Fibroblast of skin of right quadriceps (primary cell): ENCODE results near the gene KRTAP9-9.
"Not testable (repeated sequence)": the region's sequence is repeated elsewhere in the genome, so short reads cannot be mapped to it uniquely, and the experiment has no call there.

Experiments
- DNase-seq: peaks from one replicate; pipeline ENCODE4 v3.0.0-alpha.2; 2013

KRTAP9-9 gene

DNA sequence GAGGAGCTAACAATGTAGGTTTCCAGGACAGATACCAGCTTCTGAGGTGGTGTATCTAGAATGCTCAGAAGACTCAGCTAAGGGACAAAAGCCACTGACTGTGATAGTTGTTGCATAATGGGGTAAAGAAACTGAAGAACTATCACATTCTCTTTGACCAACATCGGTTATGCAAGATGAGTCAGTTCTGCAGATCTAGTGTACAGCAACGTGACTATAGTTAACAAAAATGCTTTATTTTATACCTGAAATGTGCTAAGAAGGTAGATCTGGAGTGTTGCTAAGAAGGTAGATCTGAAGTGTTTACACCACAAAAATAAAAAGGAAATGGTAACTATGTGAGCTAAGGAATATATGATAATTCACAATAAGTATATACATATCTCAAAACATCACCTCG is 12.5 kb downstream of the KRTAP9-9 start:
- DNase-seq = no peak

DNA sequence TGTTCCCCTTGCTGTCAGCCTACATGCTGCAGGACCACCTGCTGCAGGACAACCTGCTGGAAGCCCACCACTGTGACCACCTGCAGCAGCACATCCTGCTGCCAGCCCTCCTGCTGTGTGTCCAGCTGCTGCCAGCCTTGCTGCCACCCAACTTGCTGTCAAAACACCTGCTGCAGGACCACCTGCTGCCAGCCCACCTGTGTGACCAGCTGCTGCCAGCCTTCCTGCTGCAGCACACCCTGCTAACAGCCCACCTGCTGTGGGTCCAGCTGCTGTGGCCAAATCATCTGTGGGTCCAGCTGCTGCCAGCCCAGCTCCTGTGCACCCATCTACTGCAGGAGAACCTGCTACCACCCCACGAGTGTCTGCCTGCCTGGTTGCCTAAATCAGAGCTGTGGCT is 16.1 kb downstream of the KRTAP9-9 start:
- DNase-seq = not testable (repeated sequence)

DNA sequence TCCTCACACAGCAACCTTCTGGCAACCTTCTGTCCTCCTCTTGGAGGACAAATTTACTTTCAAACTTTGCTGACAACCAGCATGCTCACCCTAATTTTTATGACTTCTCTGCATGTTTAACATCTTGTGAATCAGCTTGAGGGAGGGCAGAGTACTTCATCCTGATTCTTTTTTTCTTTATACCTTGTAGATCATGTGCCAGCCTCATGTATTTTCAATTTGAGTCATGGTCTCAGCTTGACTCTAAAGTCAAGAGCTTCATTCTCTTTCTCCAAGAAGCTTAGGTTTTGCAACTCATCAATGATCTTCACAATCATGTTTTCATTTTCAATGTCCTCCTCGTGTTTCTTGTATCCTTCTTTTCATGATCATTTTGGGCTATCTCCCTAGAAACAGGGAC is 16.7 kb downstream of the KRTAP9-9 start:
- DNase-seq = no peak

DNA sequence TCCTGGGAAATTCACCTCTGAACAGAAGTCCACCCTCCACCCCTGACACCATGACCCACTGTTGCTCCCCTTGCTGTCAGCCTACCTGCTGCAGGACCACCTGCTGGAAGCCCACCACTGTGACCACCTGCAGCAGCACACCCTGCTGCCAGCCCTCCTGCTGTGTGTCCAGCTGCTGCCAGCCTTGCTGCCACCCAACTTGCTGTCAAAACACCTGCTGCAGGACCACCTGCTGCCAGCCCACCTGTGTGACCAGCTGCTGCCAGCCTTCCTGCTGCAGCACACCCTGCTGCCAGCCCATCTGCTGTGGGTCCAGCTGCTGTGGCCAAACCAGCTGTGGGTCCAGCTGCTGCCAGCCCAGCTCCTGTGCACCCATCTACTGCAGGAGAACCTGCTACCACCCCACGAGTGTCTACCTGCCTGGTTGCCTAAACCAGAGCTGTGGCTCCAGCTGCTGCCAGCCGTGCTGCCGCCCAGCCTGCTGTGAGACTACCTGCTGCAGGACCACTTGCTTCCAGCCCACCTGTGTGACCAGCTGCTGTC is 20.5 kb downstream of the KRTAP9-9 start, which contains the start of gene KRTAP9-7:
KRTAP9-7 (plus strand) TSS at position 51 of the 543 bp plus-strand sequence; CDS start at position 51, 0 bp downstream.
- DNase-seq = not testable (repeated sequence)

DNA sequence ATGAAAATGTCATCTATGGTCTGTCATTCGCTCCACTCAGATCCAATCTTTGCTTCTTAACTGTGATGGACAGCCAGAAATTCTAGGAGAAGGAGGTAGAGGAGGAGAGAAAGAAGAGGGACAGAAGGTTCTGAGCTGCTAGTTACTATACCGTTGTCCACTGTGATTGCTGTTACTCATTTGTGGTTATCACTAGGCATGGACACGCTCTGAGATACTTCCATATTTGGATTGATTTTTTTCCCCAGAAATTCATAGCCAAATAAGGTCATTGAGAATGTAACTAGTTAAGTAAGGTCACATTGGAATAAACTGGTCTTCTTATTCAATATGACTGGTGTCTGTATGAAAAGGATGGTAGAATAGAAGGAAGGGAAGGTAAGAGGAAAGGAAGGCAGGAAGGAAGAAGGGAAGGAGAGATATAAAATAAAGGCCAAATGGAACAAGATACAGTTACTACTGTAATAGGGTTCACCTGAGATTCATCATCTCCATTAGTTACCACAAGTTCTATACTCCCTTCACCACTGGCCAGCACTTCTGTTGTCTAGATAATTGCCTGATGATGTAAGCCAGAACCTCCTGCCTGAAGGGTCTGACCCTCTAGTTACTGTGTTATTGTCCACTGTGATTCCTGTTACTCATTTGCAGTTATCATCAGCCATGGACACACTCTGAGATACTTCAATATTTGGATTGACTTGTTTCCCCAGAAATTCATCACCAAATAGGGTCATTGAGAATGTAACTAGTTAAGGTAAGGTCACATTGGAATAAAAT is 23.2 kb downstream of the KRTAP9-9 start:
- peak; percentile 17 for DNase-seq

DNA sequence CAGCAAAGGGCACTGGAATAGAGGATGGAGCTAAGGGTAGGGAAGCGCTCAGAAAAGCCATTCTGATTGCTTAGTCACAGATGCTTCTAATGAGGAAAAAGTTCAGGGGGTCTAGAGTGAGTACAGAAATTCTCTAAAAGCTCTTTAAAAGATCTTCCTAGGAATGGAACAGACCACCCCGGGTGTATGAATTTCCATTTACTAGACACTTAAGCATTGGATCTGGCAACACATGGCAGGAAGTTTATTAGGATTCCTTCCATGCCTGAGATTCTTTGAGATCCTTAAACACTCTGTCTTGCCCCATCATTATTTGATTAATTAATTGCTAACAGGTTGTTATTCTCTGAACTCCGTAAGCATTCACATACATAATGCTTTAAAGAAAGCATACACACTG is 28.9 kb downstream of the KRTAP9-9 start:
- peak; percentile 96 for DNase-seq

DNA sequence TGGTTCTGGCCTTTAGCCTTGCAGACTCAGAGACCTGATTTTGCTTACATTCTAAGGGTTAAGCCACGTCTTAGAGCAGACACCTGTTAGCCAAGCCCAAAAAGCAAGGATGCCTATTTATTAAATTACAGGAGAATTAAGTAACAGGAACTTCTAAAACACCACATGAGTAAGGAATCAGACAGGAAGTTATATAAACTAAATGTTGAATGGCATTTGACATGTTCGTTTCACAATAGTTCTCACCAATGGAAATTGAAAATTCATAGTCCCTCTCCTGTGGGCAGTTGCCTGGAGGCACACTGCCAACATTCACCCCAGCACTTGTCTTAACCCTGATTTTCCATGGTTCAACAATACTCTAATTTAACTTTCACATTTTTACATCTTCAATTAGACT is 29.4 kb downstream of the KRTAP9-9 start:
- DNase-seq = no peak

DNA sequence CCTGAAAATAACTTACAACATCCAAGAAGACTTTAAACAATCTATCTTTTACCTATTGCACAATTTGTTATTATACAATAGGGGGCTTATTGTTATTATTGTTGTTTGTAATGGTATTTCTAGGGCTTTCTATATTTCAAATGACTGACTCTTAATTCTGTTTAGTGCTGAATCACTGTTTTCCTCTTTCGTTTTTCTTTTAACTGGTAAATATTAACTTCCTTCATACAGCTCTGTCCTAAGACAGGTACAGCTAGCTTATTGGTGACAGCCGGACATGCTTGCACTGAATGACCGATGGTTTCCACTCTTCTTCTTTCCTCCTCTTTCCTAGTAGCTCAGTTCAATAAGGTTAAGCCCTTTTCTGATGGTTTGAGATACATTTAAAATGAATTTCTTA is 31.9 kb downstream of the KRTAP9-9 start:
- no peak for DNase-seq

DNA sequence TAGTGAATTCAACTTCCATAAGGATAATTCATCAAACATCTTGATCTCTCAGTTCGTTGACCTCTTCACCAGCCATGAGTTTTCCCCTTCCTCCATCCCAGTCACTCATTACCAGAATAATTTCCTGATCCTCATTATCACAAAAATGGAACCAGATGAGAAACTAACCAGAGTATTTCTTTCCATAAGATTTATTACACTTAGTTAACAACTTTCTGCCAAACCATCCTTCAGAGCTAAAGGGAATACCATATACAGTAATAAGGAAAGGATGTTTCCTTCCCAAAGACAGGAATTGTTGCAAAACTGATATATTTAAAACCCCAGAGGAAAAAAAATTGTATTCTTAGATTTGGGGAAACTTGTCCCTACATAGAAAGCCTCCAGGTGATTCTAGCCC is 38.8 kb downstream of the KRTAP9-9 start:
- DNase-seq = peak; percentile 67

DNA sequence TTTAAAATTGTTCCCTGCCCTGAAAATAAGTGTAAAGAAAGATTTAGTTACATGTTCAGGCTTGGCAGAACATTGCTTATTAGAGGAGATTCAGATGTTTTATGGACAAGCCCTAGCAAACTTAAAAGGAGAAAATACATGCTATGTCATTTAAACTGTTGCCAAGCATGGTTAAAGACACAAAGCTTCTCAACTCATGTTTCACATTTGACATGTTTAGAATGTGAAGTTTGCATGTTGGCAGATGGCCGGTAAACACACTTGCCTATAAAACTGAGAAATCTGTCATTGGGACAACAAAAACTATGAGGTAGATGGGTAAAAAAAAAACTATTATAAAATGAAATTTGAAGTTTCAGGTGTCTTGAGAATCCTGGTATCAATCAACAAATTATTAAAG is 41.7 kb downstream of the KRTAP9-9 start:
- DNase-seq = no peak

DNA sequence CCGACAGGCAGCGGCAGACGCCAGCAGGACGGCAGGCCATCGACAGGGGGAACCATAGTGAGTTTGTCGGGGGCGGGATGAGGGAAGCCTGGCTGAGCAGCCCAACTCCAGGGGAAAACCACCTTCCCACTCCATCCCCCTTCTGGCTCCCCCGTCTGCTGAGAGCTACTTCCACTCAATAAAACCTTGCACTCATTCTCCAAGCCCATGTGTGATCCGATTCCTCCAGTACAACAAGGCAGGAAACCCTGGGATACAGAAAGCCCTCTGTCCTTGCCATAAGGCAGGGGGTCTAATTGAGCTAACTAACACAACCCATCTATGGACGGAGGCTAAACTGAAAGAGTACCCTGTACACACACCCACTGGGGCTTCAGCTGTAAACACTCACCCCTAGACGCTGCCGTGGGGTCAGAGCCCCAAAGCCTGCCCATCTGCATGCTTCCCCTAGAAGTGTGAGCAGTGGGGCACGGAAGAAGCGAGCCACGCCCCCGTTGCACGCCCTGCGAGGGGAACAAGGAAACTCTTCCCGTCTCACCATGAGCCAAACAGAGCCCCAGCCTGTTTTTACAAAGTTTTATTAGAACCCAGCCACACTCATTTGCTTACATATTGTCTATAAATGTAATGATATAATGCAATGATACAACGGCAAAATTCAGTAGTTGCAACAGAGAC is 43.4 kb downstream of the KRTAP9-9 start:
- DNase-seq = no peak

DNA sequence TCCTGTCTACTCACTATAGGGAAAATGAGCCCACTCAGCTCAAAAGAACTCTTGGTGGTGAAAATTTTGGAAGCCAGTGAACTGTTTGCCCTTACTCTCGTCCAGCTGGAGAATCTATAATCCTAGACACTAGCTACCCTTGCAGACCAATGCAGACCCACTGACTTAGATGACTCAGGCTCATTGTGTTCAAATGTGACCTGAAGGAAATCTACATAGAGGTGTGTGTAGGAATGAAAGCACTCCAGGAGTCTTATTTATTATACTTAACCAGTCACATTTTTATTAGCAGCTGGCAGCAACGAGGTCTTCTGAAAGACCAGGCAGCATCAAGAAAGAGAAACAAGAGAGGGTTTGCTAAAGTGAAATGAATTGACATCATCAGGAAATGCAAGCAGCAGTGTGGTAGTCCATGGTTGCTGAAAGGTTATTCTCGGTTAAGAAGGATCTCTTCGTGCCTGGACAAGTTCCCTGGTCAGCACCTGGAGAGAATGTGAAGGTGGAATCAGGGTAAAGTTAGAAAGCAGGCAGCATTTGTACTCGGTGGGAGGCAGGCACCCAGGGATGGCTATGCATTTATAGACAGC is 46.1 kb downstream of the KRTAP9-9 start:
- DNase-seq = no peak

DNA sequence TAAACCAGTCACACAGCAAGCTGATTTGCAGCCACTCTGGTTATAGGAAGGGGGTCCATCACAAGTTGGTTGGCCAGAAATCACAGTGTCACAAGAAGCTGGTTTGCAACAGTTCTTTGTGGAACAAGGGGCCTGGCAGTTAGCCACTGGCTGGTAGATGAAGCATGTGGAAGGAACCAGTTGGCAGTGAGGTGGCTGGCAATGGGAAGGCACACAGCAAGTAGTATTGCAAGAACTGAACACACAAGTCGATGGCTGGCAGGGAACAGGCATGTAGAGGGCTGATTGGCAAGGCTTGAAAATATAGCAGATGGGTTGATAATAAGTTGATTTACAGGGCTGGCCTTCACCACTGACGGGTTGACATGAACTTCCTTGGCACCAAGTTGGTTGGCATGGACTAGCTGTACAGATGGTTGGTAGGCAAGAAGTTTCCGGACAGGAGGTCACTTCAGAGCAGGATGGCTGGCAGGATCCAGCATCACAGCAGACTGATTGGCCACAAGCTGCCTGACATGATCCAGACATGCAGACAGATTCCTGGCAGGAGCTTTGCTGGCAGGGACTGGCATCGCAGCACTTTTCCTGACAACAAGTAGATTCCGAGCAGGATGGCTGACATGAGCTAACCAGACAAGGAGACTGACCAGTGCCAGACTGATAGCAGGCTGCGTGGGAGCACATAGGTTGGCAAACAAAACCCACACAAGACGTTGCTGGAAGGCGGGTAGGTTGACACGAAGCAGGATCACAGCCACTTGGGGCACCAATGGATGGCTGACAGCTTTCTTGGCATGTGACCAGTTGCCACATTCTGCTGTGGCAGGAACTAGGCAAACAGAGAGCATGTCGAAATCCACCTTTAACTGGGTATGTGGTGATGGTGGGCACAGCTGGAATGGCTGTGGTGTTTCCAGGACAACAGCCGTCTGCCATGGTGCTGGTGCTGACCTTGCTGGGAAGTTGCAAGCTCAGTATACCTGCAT is 47.0 kb downstream of the KRTAP9-9 start, which contains the start of gene KRTAP29-1:
KRTAP29-1 (minus strand) TSS at position 936 of the 986 bp plus-strand sequence; CDS start at position 936, 0 bp downstream.
- no peak for DNase-seq

DNA sequence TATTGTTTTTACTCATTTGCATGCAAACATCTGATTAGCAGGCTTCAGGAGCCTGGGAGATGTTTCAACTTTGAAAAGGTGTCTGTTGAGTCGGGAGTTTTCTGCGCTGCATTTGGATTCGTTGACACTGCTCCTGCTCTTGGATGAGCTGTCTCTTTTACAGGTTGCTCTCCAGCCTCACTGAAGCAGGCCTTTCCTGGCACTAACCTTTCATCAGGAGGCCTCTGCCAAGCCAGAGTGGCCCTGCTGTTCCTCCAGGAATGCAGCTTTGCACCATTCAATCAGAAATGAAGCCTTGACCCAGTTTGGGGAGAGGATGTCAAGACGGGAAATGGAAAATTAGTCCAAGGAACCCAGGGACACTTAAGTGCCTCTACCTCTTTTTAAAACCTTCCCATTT is 47.8 kb downstream of the KRTAP9-9 start:
- no peak for DNase-seq

DNA sequence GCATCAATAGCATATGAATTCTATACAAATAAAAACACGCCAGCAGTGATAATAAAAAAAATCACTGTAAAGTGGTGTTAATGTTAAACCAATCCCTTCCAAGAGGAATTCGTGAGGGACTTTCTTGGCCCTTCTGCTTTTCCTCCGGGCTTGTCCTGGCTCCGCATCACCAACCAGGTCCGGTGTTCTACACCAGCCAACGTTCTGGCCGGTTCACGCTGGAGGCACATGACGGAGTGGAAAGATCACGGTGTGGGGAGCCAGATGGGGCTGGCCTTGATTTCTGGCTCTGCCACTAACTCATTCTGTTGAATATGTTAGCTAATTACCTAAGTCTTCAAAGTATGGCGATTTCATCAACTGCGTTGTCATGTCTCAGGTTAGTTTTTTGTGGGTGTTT is 48.9 kb downstream of the KRTAP9-9 start:
- no peak for DNase-seq
